ENCODE measurements around the gene ATF6B. TPM values are rescaled to one million over a fixed set of nuclear protein-coding genes. Genes with fewer than 3 reads are reported as not detected.
"Not testable (repeated sequence)": the region's sequence is repeated elsewhere in the genome, so short reads cannot be mapped to it uniquely, and the experiment has no call there.

The ATF6B gene
- total RNA-seq, 1 donor from 2014 or later, result 121 TPM

GRCh38 chr6:32107406-32107805 lies 20.6 kb downstream of the ATF6B start:
- DNase-seq (ENCODE audit: low spot score), result peak; percentile 57

- no peak for DNase-seq (ENCODE audit: low spot score)
Measured at GRCh38 chr6:32105433-32105832, 22.6 kb downstream of the ATF6B start.

GRCh38 chr6:32102255-32102654 lies 25.8 kb downstream of the ATF6B start:
- no peak for DNase-seq (ENCODE audit: low spot score)

DNA sequence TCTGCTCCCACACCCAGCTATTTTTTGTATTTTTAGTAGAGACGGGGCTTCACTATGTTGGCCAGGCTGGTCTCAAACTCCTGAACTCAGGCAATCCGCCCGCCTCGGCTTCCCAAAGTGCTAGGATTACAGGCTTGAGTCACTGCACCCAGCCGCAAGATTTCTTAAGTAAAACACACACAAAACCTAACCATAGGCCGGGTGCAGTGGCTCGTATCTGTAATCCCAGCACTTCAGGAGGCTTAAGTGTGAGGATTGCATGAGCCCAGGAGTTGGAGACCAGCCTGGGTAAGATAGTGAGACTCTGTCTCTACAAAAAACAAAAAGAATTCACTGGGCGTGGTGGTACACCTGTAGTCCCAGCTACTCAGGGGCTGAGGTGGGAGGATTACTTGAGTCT lies 27.8 kb downstream of the ATF6B start:
- DNase-seq (ENCODE audit: low spot score), result not testable (repeated sequence)

DNA sequence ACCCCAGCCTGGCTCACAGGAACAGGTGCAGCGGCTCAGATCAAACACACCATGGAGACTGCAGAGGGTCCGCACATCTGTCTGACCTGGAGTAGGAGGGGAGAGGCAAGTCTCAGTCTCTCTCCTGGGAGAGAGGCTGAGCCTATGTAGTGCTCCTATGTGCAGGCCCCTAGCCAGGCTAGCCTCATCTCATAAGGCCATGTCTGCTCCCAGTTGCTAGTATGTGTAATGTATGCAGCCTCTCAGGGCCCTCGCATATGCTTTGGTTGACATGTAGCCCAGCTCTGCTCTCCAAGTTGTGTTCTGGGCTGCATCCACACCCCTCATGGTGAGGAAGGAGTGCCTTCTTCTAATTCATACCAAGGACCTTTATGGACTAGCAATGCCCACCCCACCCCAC lies 30.7 kb downstream of the ATF6B start:
- DNase-seq (ENCODE audit: low spot score), result no peak

GRCh38 chr6:32096394-32097258 lies 31.4 kb downstream of the ATF6B start:
- no peak for DNase-seq (ENCODE audit: low spot score)

GRCh38 chr6:32096087-32096393 lies 32.0 kb downstream of the ATF6B start:
- no peak for DNase-seq (ENCODE audit: low spot score)

DNA sequence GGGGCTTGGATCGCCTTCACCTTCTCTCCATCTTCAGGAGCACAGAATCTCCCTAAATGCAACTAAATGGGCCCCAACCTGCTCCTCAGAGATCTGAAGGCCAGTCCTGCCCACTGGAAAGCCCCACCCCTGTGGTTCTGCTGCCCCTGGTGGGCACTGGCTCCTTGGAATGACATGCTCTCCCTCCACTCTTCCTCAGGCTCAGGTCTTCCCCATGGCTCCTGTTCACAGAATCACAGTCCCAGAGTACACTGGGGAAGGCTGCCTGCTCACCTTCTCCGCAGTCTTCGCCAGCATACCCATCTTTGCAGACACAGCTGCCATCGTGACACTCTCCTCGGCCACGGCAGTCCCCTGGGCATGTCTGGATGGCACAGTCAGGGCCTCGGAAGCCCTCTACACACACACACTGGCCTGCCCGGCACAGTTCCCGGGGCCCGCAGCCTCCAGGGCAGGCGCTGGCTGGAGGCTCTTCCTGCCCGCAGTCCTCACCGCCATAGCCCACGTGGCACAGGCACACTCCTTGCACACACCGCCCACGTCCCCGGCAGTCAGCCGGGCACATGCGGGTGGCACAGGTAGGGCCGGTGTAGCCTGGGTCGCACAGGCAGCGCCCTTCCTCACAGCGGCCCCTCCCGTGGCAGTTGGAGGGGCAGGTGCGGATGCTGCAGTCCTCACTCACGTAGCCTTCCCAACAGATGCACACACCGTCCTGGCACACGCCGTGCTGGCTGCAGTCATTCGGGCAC lies 32.5 kb downstream of the ATF6B start:
- no peak for DNase-seq (ENCODE audit: low spot score)

- DNase-seq (ENCODE audit: low spot score), result no peak
Measured at GRCh38 chr6:32092760-32093497, 35.1 kb downstream of the ATF6B start.

DNA sequence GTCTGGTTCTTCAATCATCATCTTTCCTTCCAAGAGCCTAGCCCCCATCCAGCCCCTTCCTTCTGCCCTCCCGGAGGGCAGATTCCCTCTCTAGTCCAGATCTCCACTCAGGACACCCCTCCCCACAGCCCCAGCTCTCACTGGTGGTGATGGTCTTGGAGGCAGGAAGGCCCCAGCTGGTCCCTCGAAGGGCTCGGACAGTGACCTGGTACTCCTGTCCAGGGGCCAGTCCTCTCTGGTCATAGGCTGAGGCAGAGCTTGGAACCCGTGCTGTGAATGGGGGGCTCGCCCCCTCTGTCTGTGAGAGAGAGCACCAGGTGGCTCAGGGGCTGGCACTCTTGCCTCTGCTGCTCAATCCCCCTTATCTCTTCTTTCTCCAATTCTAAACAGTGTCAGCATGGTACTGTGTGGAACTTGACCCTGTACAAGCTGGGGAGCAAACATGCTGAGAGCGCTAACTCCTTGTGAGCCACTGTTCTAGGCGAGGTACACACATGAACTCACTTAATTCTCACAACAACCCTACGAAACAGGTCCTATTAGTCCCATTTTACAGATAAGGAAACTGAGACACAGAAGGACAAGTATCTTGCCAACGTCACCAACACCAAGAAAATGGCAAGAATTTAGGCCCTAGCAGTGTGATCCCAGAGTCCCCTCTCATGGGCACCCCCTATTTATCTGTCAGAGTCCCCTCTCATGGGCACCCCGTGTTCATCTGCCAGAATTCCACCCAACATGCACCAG lies 38.8 kb downstream of the ATF6B start:
- DNase-seq (ENCODE audit: low spot score), result no peak

- DNase-seq (ENCODE audit: low spot score), result no peak
Measured at GRCh38 chr6:32088487-32089049, 39.5 kb downstream of the ATF6B start.

- peak; percentile 87 for DNase-seq (ENCODE audit: low spot score)
Measured at GRCh38 chr6:32087574-32088486, 40.2 kb downstream of the ATF6B start.

DNA sequence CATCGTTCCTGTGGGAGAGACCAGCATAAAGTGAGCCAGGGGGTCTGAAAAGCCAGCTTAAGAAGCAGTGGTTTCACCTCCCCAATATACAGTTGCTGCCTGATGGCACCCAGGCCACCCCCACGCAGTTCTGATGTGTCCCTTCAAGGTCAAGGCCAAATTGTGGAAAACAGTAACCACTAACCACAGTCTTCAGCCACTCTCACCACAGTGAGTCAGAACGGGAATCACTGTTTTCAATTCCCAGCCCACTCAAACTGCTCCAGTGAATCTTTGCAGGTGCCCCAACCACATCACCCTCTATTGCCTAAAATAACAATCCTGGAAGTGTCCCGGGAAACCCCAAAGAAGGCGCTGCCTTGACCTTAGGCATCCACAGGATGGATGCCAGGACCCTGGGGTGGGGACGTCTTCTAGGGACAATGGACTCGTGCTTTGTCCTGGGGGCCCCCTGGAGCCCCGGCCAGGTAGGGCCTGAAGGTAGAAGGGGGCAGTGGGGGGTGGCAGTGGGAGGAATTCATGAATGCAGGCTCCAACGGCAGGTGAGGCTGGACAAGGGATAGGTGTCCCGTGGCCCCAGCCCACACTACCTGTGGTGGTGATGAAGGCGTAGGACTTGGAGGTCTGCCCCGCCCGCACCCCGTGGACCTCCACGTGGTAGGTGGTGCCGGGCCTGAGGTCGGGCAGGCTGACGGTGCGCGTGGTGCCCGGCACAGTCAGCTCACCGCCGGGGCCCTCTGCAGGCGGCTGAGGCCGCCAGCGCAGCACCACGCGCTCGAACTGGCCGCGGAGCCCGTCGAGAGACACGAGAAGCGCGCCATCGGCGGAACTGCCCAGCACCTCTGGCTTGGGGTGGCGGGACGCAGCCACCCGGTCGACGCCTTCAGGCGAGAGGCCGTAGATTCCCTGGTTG lies 41.1 kb downstream of the ATF6B start:
- no peak for DNase-seq (ENCODE audit: low spot score)

DNA sequence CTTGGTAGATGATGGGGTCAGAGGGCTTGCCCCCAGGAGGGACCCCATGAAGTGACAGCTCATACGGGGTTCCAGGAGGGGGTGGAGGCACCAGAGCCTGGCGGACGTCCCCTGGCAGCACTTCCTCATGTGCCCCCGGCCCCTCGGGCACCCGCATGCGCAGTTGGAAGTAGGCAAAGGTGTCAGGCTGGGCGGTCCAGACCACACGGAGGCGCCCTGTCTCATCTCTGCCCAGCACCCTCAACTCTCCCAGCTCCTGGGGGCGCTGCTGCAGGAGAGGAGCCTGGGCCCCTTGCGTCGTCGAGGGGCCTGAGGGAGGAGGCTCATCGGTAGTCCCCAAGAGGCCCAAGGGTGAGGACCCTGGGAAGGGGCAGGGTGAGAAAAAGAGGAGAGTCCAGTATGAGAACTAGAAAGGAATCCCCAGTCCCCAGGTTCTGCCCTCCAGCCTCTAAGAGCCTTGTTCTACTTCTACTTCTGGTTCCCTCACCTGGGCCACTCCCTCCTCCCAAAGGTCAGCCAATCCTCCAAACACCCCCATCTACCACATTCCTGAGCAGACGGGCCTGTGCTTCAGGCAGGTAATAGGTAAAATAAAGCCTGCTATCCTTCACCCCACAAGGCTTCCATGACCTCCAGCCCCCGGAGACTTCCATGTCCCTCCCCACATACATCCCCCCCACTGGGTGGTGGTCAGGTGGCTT lies 42.1 kb downstream of the ATF6B start:
- no peak for DNase-seq (ENCODE audit: low spot score)

- no peak for DNase-seq (ENCODE audit: low spot score)
Measured at GRCh38 chr6:32084780-32085179, 43.3 kb downstream of the ATF6B start.

GRCh38 chr6:32083812-32084768 lies 44.0 kb downstream of the ATF6B start:
- no peak for DNase-seq (ENCODE audit: low spot score)

GRCh38 chr6:32082935-32083334 lies 45.1 kb downstream of the ATF6B start:
- peak; percentile 82 for DNase-seq (ENCODE audit: low spot score)

Data from ureter (tissue), 1 donor.